GM18861 (cell line): ENCODE data around the gene FOXG1.

Experiments used
- ATAC-seq: cut with Tn5 transposase; IDR thresholded peaks from one replicate; pipeline ENCODE4 v1.9.1; 2021; ENCODE audit not compliant: unreplicated experiment

The FOXG1 gene

DNA sequence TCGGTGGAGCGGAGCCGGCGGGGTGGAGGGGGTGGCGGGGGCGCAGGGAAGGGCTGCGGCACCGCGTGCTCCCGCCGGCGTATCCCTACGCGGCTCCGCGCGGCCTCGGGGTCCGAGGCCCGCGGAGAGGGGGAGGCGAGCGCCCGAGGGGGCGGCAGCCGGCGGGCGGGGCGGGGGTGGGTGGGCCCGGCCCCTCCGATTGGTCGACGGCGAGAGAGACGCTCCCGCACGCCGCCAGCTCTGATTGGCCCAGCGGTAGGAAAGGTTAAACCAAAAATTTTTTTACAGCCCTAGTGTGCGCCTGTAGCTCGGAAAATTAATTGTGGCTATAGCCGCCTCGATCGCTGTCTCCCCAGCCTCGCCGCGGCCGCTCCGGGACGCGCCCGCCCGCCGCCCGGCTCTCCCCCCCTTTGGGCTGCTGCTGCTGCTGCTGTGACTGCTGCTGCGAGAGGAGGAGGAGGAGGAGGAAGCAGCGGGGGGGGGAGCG is at the start of gene FOXG1:
TSS of gene FOXG1 (plus strand) at position 319 of the 487 bp plus-strand sequence. CDS start 493 bp downstream, outside the sequence.
- ATAC-seq = no peak

GRCh38 chr14:28719130-28719529 is 47.5 kb upstream of the FOXG1 start:
- no peak for ATAC-seq

GRCh38 chr14:28731358-28731757 is 35.2 kb upstream of the FOXG1 start:
- no peak for ATAC-seq

GRCh38 chr14:28742171-28742846 is 24.3 kb upstream of the FOXG1 start:
- no peak for ATAC-seq

GRCh38 chr14:28744126-28744525 is 22.5 kb upstream of the FOXG1 start:
- ATAC-seq = no peak

DNA sequence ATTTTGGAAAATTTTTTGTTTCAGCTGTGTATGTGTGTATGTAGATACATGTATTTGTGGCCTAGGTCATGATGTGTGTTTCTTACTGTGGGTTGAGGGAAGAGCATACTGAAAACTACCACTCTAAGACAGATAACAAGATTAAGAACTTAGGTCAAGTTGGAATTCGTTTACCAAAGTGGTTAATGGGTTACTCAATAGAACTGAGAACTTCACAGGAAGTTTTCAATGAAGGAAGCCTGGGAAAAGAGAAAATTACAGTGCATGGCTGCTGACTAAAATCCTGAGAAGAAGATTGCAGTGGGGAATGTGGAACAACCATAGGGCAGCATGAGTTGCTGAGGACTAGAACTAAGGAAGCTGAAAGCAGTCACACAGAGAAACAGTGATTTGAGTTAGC is 21.4 kb upstream of the FOXG1 start:
- ATAC-seq = no peak

DNA sequence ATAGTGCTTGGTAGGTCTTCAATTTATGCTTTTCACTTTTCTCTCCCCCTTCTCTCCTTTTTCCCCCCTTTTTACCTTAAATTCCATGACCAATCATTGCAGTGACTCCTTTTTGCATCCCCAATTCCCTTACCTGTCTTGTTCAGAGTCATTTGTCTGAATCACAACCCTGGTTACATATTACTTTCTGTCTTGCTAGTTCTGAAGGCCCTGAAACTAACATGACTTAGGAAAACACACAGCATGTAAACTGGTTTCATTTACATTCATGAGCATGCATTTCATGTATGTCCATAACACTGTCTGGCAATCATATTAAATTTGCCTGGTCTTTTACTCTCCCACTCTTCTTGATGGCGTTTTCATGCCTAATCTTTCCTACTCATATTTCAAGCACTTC is 20.3 kb upstream of the FOXG1 start:
- ATAC-seq = no peak

DNA sequence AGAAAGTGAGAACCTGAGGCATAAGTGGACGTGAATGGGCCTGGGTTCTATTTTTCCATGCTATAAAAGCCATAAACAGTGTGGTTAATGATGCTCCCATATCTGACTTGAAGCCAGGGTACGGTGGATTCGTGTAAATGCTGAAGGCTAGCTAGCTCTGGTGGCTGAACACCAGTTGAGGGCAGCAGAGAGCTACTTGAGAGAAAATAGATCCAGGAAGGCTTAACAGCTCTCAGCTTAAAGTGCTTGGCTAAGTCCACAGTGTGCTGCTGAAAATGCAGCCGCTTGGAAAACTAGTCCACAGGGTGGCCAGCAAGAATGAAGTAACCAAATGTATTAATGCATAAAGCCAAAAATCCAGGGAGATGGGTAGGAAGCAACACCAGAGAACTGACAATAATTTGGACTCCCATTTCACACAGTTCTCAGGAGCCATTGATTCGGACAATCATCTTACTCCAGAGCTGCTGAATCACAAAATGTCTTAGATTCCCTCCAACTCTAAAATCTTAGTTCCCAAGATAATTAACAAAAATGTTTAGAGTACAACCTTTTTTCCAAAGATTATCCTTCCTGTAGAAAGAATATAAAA is 15.0 kb upstream of the FOXG1 start:
- peak; percentile 52 for ATAC-seq

- no peak for ATAC-seq
Observed at GRCh38 chr14:28754209-28754985, 12.2 kb upstream of the FOXG1 start.

DNA sequence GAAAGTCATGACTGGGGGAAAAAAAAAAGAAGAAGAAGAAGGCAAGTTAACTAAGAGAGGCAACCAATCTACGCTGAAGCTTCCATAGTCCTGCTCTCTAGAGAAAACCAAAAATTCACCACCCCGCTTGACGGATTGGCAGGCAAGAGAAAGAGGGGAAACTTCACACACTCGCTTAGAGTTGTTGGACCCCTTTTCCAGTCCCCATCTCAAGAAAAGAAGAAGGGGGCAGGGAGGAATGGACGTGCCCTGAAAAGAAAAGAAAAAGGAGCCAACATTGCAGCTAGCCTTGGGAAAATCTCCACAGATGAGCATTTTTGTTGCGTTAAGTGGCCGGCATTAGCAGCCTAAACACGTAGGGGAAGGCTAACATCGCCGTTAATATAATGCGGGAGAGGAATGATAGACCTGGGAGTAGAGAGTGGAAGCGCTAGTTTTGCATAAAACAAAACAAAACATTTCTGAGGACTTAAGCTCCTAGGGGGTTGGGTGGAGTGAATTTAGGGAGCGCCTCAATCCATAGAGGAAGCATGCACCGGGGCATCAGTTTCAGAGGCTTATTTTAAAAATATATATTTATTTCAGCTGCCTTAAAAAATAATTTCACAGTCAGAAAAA is 11.3 kb upstream of the FOXG1 start:
- ATAC-seq = no peak

DNA sequence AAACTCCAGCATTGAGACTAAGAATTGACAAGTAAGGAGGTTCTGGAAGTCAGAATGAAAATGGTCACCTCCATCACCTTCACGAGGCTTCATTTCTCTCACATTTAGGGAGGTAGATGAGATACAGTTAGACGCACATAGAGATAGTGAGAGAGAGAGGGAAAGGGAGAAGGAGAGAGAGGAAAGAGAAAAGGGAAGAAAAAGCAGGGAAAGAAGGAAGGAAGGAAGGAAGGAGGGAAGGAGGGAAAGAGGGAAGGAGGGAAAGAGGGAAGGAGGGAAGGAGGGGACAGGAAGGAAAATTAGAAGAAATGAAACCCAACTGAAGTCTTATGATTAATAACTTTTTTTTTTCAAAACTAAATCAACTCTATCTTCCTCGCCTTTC is 10.7 kb upstream of the FOXG1 start:
- no peak for ATAC-seq

- no peak for ATAC-seq
Observed at GRCh38 chr14:28756269-28756883, 10.2 kb upstream of the FOXG1 start.

DNA sequence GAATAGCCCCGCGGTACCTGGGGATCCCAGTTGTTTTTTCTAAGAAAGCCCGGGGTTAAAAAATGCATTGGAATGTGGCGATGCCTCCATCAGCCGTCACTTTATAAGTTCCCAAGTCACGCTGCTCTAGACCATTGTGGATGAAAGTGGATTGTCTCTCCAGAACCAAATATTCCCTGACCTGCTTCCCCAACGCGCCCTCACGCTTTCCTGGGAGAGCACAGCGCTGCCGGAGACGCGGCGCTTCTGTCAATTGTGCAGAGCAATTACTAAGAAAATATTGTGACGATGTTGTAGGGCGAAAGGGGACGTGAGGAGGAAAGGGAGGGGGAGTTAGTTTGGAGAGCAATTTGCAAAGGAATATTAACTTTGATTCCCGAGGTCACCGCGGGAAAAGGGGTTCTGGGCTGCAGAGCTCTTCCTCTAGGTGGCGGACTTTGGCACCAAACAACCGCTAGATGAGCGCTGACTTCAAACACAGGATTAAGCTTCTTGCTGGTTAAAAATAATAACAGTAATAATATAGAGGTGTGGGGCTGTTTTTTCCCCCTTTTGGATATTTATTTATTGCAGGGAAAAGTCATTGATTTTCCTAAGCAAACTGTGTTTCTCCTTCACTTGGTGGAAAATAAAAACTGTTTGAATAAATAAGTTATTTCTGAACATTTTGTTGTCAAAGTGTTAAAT is 9.6 kb upstream of the FOXG1 start:
- no peak for ATAC-seq

GRCh38 chr14:28757786-28758185 is 8.8 kb upstream of the FOXG1 start:
- ATAC-seq = no peak

DNA sequence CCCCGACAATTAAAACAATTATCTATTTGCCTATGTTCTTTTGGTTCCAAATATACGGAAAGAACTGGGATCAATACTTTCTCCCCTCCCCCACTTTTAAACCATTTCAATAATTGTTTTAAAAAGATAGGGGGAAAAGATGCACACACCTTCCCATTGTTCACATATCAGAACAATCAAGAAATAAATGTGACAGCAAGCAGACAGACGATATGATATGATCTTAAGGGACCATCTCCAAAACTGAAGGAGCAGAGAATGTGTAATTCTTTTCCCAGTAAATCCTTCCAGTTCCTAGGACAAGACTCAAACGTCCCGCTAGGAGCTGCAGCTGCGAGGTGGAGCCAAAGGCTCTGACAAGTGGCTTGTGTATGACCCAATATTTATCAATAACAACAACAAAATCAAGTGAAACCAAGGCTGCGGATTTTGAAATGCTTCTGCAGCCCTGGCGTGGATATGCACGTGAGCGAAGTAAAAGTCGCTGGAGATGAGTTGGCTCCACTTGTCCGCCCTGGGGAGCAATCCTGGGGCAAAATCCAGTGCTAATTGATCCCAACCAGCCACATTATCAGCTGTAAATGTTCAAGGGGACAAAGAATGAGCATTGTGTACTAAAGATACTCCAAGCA is 8.2 kb upstream of the FOXG1 start:
- no peak for ATAC-seq

DNA sequence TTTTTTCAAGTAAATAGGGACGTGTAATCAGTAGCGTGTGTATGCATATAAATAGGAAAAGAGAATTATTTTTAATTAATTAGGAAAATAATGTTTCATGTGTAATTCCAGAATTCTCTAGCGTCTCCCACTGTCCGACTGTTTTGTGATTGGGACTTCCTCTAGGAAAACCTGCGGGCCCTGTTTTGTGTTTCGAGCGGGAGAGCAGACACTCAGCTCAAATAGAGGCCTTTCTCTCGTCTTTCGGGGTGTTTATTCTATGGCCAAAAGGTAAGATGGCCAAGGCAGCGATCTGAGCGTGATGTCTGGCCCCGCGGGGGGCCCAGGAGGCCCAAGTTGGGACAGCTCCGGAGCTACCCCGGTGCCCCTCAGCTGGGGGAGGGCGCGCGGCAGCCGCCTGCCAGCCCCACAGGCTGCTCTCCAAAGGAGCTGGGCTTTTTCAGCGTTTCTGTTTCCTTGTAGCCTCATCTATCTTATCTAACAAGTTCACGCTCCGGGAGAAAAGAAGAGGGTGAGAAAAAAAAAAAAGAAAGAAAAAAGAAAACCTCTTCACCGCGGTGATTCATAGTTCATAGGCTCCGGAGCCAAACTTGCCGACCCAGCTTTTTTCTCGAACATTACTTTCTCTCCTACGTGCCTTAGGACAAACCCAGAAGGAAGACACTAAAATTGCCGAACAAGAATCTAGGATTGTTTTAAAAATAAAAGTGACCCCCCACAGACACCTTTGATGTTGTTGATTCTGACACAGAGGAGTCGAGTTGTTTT is 7.5 kb upstream of the FOXG1 start:
- no peak for ATAC-seq

- ATAC-seq = no peak
Observed at GRCh38 chr14:28759653-28760313, 6.8 kb upstream of the FOXG1 start.

- no peak for ATAC-seq
Observed at GRCh38 chr14:28760431-28760996, 6.1 kb upstream of the FOXG1 start.
